Fibroblast of skin of left biceps (primary cell): Measurements from ENCODE around the gene KIF6.

ENCODE experiments used
- DNase-seq, 2 experiments: peaks; one replicate each; pipeline ENCODE4 v3.0.0-alpha.2; 2013; ENCODE audit warnings: low read depth in 2 of 2

Gene KIF6

GRCh38 chr6:39421383-39422225, 303.6 kb downstream of the KIF6 start:
- no peak for DNase-seq

DNA sequence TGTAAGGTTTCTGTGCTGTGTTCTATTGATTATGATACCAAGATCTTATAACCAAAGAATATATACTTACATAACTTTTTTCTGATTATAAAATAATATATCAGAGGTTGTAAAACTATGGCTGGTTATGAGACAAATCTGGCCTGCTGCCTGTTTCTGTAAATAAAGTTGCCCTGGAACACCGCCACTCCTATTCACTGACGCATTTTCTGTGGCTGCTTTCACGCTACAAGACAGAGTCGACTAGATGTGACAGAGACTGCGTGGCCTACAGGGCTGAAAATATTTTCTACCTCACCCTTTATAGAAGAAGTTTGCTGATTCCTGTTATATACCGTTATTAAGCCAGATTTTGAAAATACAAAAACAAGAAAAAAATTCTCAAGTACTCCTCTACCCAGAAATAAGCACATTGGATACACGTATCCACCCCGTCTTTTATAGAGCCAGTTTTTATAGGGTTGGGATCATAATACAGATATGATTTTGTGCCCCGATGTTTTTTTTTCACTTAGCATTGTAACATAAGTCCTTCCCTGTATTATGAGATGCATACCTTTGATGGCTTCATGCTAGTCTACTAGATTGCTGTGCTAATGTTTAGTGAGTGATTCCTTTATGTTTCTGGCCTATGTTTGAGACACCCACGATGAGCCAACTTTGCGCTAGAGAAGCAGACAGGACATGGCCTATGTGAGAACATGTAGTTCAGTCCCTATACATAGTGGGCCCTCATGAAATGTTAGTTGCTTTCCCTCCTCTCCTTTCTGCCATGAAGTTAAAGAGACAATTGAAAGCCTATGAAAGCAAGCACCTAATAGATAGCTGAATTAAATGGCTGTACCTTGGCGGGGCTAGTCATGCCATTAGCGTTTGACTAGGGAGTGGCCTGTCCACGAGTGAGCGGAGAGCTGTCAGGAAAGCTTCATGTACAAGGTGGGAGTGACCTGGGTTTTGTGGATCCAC, 304.6 kb downstream of the KIF6 start:
- peak in 1 of 2 experiments; percentile 26 for DNase-seq

- no peak for DNase-seq
Observed at GRCh38 chr6:39419607-39420006, 305.6 kb downstream of the KIF6 start.

DNA sequence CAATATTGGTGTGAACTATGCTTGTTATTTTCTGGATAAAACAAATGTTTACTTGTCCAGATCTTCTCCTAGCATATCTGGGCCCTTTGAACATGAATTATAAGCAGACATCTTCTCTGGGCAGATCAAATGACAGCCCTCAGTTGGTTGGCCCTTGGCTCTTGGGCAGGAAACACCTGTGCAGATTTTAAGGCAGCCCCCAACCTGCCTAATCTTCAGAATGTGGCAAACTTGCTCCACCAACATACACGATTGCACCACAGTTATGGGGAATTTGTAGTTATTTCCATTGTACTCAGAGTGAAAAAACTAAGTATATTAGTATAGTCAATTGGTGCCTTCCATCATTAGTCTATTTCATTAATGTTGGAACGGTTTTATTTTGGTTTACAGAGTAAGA, 307.8 kb downstream of the KIF6 start:
- no peak for DNase-seq

DNA sequence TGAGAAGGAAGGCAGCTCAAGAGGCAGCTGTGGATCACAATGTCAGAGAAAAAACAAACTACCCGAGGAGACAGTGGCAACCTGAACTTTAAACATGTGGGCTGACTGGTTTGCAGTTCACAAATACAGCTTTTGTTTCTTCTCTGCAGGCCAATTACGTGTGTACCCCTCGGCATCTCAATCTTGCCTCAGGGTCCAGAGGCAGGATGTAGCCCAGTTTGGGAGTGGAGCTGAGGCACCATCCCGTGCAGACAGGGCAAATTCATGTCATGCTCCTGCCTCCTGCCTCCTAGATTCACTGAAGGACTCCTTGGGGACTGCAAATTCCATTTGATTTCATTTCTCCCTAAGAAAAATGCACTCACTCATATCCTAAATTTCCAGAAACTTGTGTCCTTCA, 308.5 kb downstream of the KIF6 start:
- peak; percentile 52 to 53 for DNase-seq

DNA sequence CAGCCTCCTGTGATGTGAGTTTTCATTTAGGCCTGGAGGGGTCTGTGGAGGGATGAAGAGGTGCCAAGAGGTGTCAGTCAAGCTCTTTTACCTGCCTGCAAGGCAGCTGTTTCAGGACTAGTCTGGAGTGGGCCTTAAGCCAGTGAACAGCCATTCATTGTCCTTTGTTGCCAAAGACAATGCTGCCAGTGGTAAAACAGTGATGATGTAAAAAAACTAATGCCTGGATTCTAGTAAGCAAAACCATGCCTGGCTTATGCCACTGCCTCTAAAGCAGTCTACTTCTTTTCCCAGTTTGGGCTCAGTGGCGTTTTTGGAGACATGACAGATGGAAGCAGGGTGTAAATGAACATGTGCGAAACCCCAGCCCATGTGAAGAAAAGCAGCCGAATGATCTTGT, 309.2 kb downstream of the KIF6 start:
- DNase-seq: no peak

DNA sequence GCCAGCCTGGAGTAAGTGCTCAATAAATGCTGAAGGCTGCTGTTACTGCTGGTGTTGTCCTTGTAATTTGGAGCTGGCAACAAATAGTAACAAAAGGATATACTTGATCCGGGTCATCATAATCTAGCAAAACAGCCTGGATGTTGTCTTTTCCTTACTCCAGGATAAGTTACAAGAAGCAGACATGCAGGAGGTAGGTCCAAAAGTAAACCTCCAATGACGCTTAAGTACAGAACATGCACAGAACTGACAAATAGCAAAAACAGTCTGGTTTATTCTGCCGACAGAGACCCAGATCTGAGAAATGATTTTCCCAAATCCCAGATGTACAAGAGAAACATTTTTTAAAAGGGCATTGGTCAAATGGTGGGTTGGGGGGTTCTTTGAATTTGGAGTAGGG, 309.7 kb downstream of the KIF6 start:
- DNase-seq: no peak

DNA sequence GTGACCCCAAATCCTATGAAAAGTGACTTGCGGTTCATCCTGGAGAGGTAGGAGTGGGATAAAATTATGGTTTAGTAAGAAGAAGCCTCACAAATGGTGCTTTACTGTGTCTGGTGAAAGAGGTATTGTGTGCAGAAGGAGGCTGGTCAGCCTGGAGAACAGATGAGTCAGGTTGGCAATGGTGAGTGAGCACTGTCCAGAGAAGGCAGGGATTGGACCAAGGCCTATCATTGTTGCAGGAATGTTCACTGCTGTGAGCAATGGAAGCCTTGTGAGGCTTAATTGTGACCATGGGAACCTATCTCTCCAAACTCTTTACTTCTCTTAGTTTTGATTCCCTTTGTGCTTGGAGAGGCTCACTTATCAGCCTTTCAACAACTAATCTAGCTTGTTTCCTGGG, 313.7 kb downstream of the KIF6 start:
- no peak for DNase-seq

DNA sequence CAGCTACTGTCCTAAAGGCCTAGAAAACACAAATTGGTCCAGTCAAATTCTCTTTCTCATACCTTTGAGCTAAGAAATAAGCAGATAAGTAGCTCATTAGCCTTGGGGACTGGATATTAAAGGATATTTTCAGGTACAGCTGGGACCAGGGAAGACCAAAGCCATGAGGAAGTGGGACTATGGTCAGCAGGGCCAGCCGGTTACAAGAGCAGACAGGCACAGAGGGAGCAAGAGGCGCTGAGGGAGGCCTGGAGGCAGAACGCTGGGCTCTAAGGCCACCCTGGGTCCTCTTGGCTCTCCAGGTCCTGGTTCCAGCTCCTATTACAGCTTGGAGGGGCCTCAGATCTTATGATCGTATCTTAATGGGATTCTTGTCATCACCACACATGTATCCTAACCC, 314.2 kb downstream of the KIF6 start:
- DNase-seq: no peak

DNA sequence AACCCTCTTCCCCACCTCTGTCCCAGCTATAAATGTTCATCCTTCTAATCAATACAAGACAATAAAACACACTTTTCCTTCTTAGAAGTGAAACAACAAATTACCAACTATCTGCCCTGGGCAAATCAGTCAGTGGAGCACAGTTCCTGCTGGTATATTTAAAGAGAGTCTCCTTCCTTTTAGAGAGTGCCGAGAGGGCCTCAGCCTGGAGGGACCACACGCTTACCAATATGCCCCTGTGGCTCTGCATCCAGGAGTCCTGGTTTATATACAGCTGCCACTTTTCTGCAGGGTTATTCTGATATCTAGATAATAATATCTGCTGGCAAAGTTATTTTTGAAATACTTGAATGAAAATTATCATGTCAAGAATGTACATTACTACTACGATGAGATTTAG, 315.3 kb downstream of the KIF6 start:
- DNase-seq: no peak

GRCh38 chr6:39407446-39407993, 317.7 kb downstream of the KIF6 start:
- DNase-seq: no peak

GRCh38 chr6:39404312-39404711, 320.9 kb downstream of the KIF6 start:
- no peak for DNase-seq

DNA sequence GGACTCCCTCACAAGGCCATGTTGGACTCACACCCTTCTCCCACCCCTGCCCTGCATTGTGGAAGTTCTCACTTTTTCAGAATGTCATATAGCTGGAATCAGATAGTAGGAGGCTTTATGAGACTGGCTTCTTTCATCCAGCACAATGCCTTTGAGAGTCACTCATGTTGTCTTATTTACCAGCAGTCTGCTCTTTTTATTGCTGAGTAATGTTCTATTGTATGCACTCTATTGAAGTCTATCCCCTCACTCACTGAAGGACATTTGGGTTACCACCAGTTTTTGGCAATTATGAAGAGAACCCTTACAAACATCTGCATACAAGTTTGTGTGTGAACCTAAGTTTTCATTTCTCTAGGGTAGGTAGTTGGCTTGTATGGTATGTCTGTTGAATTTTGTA, 321.9 kb downstream of the KIF6 start:
- DNase-seq: no peak

- no peak for DNase-seq
Observed at GRCh38 chr6:39402239-39402751, 322.9 kb downstream of the KIF6 start.

DNA sequence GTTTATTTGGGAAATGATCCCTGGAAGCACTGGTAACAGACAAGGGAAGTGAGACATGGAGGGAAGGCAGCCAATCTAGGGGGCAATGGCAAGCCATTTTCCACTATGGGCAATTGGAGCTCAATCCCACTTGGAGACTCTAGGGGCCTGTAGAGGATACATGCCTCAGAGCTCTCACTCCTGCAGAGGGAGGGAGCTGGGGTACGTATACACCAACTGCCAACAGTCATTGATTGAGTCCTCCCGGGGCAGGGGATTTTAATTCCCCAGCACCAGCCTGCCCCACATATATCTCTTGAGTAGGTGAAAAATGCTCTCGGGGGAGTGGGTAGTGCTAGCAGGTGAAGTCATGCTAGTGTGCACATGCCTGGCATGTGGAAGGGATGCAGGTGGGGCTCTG, 323.8 kb downstream of the KIF6 start:
- DNase-seq: no peak

GRCh38 chr6:39400026-39400425, 325.2 kb downstream of the KIF6 start:
- DNase-seq: no peak

DNA sequence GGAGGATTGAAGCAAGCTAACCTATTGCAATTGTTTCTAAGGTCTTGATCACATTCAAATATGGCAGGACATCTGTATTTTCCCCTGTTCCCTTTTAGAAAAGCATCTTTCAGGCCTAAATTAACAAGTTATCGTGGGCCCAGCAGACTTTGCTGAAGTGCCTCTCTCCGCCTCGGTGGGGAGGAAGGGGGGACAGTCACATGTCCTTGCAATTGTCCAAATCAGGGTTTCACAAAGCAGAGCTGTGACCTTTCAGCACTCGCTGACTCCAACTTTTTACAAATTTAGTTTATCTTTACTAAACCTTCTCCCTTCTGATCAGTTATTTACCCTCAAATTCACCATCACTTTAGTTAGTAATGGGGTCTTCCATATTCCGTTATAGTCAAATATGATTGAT, 328.4 kb downstream of the KIF6 start:
- DNase-seq: no peak

DNA sequence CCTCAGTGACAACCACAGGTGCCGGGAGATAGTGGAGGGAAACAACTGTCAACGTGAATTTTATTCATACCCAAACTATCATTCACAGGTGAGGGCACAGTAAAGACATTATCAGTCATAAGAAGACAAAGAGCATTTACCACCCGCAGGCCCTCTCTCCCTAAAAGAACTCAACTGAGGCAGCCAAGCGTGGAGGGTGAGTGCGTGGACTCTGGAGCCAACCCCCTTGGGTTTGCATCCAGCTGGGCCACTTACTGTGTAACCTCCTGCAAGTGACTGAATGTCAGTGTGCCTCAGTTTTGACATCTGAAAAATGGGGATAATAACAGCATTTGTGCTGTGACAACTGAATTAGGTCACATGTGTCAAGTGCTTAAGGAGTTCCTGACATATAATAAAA, 332.1 kb downstream of the KIF6 start:
- no peak for DNase-seq

DNA sequence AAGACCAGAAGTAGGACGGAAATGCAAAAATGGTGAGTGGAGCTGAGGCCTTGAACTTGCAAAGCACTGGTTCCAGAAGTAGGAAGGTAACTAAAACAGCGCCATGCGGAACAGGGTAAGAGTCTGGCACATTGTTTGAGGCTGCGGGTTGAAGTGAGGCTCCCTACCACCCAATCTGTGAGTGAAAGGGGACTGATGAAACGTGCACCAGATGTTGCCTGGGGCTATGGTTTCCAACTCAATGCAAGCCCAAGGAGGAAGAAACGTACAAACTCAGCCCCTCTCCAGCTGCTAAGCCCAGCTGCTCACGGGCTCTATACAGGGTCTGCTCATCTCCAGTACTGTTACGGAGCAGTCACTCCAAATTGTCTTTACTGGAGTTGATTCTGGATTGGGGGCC, 334.0 kb downstream of the KIF6 start:
- no peak for DNase-seq

DNA sequence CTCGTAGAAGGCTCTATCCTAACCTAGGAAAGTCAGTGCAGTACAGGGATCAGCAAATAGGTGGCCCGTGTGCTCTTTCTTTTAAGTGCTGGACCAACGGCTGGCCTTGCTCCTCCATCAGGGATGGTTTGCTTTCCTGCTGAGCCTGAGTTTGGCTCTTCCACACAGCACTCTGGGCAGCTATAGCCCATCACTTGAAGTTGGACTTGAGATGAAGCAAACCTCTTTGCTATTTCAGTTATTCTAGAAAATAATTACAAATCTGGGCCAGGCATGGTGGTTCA, 335.8 kb downstream of the KIF6 start:
- DNase-seq: no peak

DNA sequence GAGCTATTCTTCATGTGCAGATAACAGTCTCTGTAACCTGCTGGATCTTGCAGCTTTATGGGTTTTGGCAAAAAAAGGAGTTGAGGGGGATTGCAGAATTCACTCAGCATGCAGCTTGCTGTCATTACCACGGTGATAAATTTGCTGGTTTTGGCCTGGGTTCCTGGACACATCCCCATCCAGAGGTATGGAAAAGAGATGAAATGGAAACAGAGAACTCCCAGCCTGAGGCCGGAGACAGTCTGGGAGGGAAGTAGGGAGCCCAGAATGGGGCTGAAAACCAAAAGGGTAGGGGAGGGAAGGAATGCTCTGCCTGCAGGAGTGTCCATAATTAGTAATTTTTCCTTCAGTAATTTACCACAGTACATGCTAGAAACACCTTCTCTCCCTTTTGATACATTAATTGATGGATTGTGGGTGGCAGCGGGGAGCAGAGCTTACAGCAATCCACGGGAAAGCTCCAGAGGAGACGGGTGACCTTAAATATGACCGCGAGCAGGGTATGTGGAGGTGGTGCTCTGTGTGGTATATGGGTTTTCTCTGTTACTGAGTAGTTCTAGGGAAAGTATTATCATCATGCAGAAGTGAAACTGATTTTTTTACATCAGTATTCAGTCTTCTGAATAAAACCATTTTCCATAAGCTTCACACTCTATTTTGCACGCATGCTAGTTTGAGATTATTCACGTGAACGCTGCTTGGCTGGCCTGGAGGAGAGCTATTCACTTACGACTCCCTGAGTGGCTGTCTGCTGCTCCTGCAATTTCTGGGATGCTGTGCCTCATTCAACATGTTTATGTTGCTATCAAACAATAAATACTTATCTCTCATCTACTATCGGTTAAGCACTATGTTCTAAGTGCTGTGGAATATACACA, 336.4 kb downstream of the KIF6 start:
- DNase-seq: peak; percentile 80 to 81

DNA sequence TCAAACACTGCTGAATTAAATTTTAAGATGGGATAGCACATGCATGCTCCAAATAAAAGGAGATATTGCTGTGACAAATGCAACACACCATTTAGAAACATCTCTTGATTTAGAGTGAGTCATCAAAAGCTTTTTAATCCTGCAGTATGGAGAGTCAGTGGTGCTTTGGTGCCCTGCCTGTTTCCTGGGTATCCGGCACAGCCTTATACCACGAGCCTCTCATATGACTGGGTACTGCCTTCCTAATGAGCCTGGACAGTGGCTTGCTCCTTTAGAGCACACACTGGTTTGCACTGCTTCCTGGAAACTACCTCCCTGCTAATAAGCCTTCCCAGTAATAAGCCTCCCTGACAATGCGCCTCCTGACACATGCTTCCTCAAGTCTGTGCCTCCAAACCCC, 337.4 kb downstream of the KIF6 start:
- DNase-seq: no peak
